ENCODE data around the gene ZNF385B. TPM values are rescaled to one million over a fixed set of nuclear protein-coding genes. Genes with fewer than 3 reads are reported as not detected.

Gene ZNF385B
- 1 to 10 TPM; 3.4 to 8.8 (median 4.5) TPM for total RNA-seq

DNA sequence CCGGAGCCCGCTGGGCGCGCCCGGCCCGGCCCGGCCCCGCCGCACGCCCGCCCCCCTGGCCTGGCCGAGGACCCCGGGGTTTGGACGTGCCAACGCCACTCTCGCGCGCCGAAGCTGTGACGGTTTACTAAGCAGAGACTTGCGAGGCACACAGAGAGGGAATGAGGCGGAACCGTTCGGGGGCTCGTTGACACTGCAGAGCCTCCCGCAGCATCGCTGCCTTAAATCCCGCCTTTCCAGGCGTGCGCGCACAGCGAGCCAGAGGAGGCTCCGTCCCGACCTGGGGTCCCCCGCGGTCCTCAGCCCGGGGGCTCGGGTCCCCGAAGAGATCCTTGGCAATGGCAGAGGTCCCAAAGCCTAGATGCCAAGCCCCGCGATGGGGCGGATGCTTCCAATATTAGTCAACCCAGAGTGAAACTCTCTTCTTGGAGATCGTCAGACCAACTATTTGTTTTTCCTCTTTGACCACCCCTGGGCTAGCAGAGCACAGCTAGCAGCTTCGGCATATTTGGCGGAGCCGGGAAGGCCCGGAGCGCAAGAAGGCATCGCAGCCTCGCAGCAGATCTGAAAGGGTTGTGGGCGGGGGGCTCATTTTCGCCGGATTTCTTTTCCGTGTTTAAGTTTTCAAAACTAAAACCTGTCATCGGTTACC lies at the start of gene ZNF385B:
ZNF385B (minus strand) TSS at position 197 of the 652 bp plus-strand sequence.
- H3K27ac ChIP-seq = peak within 1 kb of the TSS; percentile 27 to 30
- H3K4me1 ChIP-seq = no peaks in the 10 kb centered on the region
- H3K9me3 ChIP-seq = no peaks in the 10 kb centered on the region
- no peak for DNase-seq (ENCODE audit: low spot score in 2 of 2)
- intact Hi-C loops (cut with DNase I; ENCODE audit: low total_unique reads) = no loop called here
- TF ChIP-seq POLR2A (IDR thresholded peaks at IDR 0.05) (no peak), POLR2AphosphoS5 (IDR thresholded peaks at IDR 0.05) (no peak)
- TF ChIP-seq, protein P1, sequence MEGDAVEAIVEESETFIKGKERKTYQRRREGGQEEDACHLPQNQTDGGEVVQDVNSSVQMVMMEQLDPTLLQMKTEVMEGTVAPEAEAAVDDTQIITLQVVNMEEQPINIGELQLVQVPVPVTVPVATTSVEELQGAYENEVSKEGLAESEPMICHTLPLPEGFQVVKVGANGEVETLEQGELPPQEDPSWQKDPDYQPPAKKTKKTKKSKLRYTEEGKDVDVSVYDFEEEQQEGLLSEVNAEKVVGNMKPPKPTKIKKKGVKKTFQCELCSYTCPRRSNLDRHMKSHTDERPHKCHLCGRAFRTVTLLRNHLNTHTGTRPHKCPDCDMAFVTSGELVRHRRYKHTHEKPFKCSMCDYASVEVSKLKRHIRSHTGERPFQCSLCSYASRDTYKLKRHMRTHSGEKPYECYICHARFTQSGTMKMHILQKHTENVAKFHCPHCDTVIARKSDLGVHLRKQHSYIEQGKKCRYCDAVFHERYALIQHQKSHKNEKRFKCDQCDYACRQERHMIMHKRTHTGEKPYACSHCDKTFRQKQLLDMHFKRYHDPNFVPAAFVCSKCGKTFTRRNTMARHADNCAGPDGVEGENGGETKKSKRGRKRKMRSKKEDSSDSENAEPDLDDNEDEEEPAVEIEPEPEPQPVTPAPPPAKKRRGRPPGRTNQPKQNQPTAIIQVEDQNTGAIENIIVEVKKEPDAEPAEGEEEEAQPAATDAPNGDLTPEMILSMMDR (IDR thresholded peaks at IDR 0.05) = no peak
- H3K36me3 ChIP-seq = no peaks in the 10 kb centered on the region
- H3K27me3 ChIP-seq = peaks cover 0 to 8% of the 10 kb centered on the region in 2 donors
- peak within 1 kb of the TSS; percentile 53 to 76 (median 57) for H3K4me3 ChIP-seq

DNA sequence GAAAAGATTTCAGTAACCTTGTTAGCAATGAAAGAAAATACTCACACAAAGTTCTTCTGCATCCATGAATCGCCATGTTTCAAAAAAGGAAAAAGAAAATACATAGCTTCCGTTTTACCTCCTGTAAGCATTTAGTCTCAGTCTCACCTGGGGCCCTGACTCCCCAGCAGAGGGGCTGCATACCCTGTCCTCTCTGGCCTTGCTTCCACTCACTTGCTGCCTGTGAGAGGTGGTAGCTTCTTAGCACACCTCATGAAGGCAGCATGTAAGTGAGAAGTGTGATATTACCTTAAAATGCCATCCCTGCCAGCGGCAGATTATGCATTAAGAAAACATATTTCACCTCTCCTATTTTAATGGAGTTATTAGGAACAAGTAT lies 49.3 kb upstream of the ZNF385B start:
- intact Hi-C loops (cut with DNase I; ENCODE audit: low total_unique reads) = no loop called here
- TF ChIP-seq POLR2A (IDR thresholded peaks at IDR 0.05) (no peak), POLR2AphosphoS5 (IDR thresholded peaks at IDR 0.05) (no peak)
- TF ChIP-seq, protein P1 (IDR thresholded peaks at IDR 0.05) = no peak
- no peak overlapping the region for H3K4me3 ChIP-seq

DNA sequence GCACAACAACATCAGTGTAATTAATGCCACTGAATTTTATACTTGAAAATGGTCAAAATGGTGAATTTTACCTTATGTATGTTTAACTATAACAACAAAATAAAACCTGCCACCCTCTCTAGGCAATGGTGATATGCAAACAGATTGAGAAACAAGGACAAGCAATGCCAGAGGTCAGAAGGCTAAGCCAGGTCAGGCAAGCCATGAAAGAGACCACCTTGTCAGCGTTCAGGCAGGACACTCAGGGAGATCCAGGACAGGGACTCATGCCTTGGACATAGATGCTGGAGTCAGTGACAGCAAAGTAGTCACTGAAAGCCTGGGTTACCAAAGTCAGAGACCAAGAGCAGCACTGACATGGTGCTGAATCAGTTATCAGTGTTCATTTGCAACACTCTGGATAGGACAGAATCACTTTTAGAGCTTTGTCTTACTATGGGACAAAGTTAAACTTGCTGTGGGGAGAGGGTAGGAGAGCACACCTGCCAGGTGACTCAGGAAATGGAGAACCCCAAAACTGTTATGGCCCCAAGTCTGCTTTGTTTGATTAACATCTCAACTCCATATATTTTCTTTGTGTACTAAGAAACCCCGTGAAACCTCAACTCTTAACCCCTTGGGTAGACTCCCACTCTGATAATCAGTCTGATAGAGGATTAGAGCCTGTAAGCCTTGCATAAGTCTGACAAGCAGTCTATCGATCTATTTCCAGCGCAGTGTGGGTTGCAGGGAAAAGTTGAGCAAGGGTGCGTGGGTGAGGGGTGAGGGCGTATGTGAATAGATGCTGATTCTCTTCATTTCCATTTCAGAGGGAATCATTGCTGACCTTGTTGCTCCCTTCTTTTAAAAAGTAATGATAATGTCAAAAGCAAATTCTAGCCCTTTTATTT lies 48.7 kb upstream of the ZNF385B start:
- Histone ChIP-seq H3K4me1 (no peaks in the 10 kb centered on the region), H3K27ac (no peak overlapping the region), H3K4me3 (no peak overlapping the region), H3K36me3 (no peaks in the 10 kb centered on the region), H3K9me3 (no peaks in the 10 kb centered on the region), H3K27me3 (no peaks in the 10 kb centered on the region)
- TF ChIP-seq, protein P1 (IDR thresholded peaks at IDR 0.05) = no peak
- TF ChIP-seq POLR2A (IDR thresholded peaks at IDR 0.05) = no peak
- TF ChIP-seq POLR2AphosphoS5 (IDR thresholded peaks at IDR 0.05) = no peak
- intact Hi-C loops (cut with DNase I; ENCODE audit: low total_unique reads) = no loop called here
- no peak for DNase-seq (ENCODE audit: low spot score in 2 of 2)

More for the DNA sequence above, 49.3 kb upstream of the ZNF385B start:
- Histone ChIP-seq H3K27me3 (no peaks in the 10 kb centered on the region), H3K9me3 (no peaks in the 10 kb centered on the region), H3K4me1 (no peaks in the 10 kb centered on the region), H3K36me3 (no peaks in the 10 kb centered on the region), H3K27ac (no peak overlapping the region)
- DNase-seq (ENCODE audit: low spot score in 2 of 2) = no peak

DNA sequence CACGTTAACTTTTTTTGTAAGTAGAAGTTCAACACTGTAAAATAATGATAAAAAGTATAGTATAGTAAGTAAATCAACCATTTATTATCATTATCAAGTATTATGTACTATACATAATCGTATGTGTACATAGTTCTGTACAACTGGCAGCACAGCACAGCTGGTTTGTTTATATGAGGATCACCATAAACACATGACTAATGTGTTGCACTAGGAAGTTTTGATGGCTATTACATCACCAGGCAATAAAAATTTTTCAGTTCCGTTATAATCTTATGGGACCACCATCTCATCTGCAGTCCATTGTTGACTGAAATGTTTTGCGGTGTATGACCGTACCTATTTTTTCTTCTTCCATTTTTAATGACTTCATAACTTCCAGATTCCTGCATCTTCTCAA lies 39.2 kb upstream of the ZNF385B start:
- no peaks in the 10 kb centered on the region for H3K27me3 ChIP-seq
- TF ChIP-seq POLR2A (IDR thresholded peaks at IDR 0.05) (no peak), POLR2AphosphoS5 (IDR thresholded peaks at IDR 0.05) (no peak)
- TF ChIP-seq, protein P1 (IDR thresholded peaks at IDR 0.05) = no peak
- intact Hi-C loops (cut with DNase I; ENCODE audit: low total_unique reads) = no loop called here
- DNase-seq (ENCODE audit: low spot score in 2 of 2) = no peak
- no peak overlapping the region for H3K4me3 ChIP-seq
- H3K9me3 ChIP-seq = peaks cover 0 to 14% of the 10 kb centered on the region in 2 donors
- H3K27ac ChIP-seq = no peak overlapping the region
- H3K36me3 ChIP-seq = no peaks in the 10 kb centered on the region
- H3K4me1 ChIP-seq = no peaks in the 10 kb centered on the region

DNA sequence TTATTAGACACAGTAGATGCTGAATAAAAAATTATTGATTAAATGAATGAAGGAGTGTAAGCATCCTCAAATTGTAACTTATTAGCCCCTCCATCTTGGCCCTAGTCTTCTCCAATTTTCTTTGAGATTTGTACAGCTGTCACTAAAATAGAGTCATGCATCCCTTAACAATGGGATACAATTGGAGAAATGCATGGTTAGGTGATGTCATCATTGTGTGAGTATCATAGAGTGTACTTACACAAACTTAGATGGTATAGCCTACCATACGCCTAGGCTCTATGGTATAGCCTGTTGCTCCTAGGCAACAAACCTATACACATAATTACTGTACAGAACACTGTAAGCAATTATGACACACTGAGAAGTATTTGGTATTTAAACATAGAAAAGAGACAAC lies 38.3 kb upstream of the ZNF385B start:
- Histone ChIP-seq H3K9me3 (peaks cover 0 to 14% of the 10 kb centered on the region in 2 donors), H3K4me1 (no peaks in the 10 kb centered on the region), H3K4me3 (no peak overlapping the region), H3K36me3 (no peaks in the 10 kb centered on the region), H3K27me3 (no peaks in the 10 kb centered on the region), H3K27ac (no peak overlapping the region)
- no peak for DNase-seq (ENCODE audit: low spot score in 2 of 2)
- intact Hi-C loops (cut with DNase I; ENCODE audit: low total_unique reads) = no loop called here
- TF ChIP-seq, protein P1 (IDR thresholded peaks at IDR 0.05) = no peak
- no peak for TF ChIP-seq POLR2AphosphoS5 (IDR thresholded peaks at IDR 0.05)
- TF ChIP-seq POLR2A (IDR thresholded peaks at IDR 0.05) = no peak
